Neuron (in vitro differentiated cells): ENCODE data around the gene FBXO46.
"Not testable (repeated sequence)": the region's sequence is repeated elsewhere in the genome, so short reads cannot be mapped to it uniquely, and the experiment has no call there.

Experiments used
- H2AFZ ChIP-seq: one replicate; pipeline ENCODE4 v1.6.1; 2013; ENCODE audit warnings: low read depth, mild to moderate bottlenecking, inconsistent platforms, low read length, moderate library complexity
- H3K27me3 ChIP-seq: one replicate; pipeline ENCODE4 v1.6.1; 2013; ENCODE audit warnings: low read length; ENCODE audit not compliant: insufficient read depth
- H3K36me3 ChIP-seq: one replicate; pipeline ENCODE4 v1.6.1; 2013; ENCODE audit warnings: low read length; ENCODE audit not compliant: insufficient read depth
- H3K4me1 ChIP-seq: one replicate; pipeline ENCODE4 v1.6.1; 2013; ENCODE audit warnings: low read length; ENCODE audit not compliant: insufficient read depth
- H3K4me3 ChIP-seq: 2 replicates; pipeline ENCODE4 v1.5.1; 2013; ENCODE audit warnings: mild to moderate bottlenecking, low read length, moderate library complexity
- H3K9me3 ChIP-seq: one replicate; pipeline ENCODE4 v1.6.1; 2013; ENCODE audit warnings: low read length

The FBXO46 gene

GRCh38 chr19:45711851-45712698 is 18.6 kb downstream of the FBXO46 start:
- no peaks in the 10 kb centered on the region for H3K27me3 ChIP-seq
- H2AFZ ChIP-seq = no peak overlapping the region
- H3K4me1 ChIP-seq = peaks cover 10% of the 10 kb centered on the region
- no peak overlapping the region for H3K4me3 ChIP-seq
- peaks cover 25% of the 10 kb centered on the region for H3K36me3 ChIP-seq
- H3K9me3 ChIP-seq = no peaks in the 10 kb centered on the region

DNA sequence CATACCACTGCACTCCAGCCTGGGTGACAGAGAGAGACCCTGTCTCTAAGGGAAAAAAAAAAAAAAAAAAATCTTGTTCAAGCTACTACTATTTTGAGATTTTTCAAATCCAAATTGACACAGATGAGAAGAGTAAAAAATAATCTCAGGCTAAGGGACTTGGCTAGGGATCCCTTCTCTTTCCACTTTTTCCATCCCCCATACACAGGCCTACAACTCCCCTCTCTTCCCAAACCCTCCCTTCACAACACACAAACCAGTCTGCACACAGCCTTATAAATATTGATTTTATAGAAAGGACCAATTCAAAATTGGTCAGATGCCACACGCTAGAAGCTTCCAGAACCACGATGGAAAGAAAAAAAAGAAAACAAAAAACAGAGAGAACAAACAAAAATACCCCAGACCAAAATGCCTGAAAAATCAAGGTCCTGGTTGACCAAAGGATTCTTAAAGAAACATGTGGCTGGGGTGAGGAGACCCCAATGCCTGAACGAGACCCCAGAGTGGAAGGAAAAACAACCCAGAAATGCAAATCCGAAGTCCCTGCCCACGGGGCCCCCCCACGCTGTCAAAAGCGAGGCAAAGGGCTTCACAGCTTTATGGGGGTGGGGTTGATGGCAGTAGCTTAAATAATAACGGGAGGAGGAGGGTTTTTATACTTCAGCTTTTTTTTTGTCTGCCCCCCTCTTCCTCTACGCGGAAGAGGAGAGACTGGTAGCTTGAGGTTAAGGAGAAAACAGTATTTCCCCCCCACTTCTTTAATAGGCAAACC is 20.2 kb downstream of the FBXO46 start:
- Histone ChIP-seq H3K36me3 (peaks cover 25% of the 10 kb centered on the region), H3K27me3 (no peaks in the 10 kb centered on the region), H3K9me3 (no peaks in the 10 kb centered on the region), H3K4me1 (no peaks in the 10 kb centered on the region), H2AFZ (no peak overlapping the region), H3K4me3 (no peak overlapping the region)

DNA sequence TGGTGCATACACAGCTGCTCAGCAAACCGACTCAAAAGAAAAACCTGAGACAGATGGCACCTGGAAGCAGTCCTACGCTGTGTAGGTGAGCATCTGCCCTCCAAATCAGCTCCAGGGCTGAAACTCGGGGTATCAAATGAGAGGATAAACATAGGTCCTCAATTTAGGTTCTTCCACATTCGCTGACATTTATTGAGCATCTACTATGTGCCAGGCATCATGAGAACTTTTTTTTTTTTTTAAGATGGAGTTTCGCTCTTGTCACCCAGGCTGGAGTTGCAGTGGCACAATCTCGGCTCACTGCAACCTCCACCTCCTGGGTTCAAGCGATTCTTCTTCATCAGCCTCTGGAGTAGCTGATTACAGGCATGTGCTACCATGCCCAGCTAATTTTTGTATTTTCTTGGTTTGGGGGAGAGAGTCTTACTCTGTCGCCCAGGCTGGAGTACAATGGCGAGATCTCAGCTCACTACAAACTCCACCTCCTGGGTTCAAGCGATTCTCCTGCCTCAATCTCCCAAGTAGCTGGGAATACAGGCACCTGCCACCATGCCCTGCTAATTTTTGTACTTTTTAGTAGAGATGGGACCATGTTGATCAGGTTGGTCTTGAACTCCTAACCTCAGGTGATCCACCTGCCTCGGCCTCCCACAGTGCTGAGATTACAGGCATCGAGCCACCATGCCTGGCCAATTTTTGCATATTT is 24.8 kb downstream of the FBXO46 start:
- H3K36me3 ChIP-seq = peaks cover 23% of the 10 kb centered on the region
- no peaks in the 10 kb centered on the region for H3K9me3 ChIP-seq
- no peaks in the 10 kb centered on the region for H3K4me1 ChIP-seq
- H3K4me3 ChIP-seq = no peak overlapping the region
- no peak overlapping the region for H2AFZ ChIP-seq
- H3K27me3 ChIP-seq = no peaks in the 10 kb centered on the region

DNA sequence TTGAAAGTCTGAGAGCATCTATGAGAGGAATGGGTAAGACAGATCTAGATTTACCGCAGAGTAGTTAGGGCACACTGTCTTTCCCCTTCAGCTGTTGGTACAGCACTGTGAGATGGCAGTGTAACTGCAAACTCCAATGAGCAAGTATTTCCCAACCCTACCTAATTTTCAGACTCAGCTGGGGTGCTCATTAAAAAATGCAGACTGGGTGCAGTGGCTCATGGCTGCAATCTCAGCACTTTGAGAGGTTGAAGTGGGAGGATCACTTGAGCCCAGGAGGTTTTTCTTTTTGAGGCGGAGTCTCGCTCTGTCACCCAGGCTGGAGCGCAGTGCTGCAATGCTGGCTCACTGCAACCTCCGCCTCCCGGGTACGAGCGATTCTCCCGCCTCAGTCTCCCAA is 25.6 kb downstream of the FBXO46 start:
- no peaks in the 10 kb centered on the region for H3K9me3 ChIP-seq
- no peak overlapping the region for H2AFZ ChIP-seq
- peaks cover 23% of the 10 kb centered on the region for H3K36me3 ChIP-seq

GRCh38 chr19:45701676-45702075 is 29.0 kb downstream of the FBXO46 start:
- Histone ChIP-seq H3K36me3 (peaks cover 29% of the 10 kb centered on the region), H3K27me3 (no peaks in the 10 kb centered on the region), H3K4me1 (no peaks in the 10 kb centered on the region), H2AFZ (no peak overlapping the region), H3K9me3 (no peaks in the 10 kb centered on the region), H3K4me3 (no peak overlapping the region)

More for the DNA sequence above, 25.6 kb downstream of the FBXO46 start:
- no peak overlapping the region for H3K4me3 ChIP-seq
- no peaks in the 10 kb centered on the region for H3K4me1 ChIP-seq
- H3K27me3 ChIP-seq = no peaks in the 10 kb centered on the region

DNA sequence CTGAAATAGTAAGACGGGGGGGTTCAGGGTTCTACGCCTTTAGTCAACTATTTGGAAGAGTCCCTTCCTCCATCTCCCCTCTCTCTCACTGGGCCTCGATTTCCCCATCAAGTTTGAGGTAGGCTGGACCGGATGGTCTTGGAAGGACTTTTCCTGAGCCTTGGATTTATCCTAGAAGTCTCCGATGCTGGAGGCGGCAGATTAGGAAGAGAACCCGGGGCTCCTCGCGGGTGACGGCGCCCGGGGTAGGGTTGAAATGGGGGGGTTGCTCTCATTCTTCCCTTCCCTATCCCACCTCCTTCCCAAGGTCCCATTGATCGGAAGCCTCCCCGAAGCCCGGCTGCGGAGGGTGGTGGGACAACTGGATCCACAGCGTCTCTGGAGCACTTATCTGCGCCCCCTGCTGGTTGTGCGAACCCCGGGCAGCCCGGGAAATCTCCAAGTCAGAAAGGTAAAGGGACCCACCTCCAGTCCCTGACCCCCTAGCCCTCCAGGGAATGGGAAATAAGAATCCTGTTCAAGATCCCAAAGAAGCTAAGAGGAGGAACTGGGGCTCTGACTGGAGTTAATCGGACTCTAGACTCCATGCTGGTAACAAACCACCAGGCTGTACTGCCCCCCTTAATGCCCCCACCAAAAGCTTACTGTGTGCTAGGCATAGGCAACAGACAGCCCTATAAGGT is 37.4 kb downstream of the FBXO46 start:
- Histone ChIP-seq H3K27me3 (no peaks in the 10 kb centered on the region), H3K4me3 (peak overlapping the region; percentile 68), H3K4me1 (peaks cover 5% of the 10 kb centered on the region), H3K36me3 (peaks cover 17% of the 10 kb centered on the region), H2AFZ (peak overlapping the region; percentile 65), H3K9me3 (no peaks in the 10 kb centered on the region)

- Histone ChIP-seq H3K27me3 (no peaks in the 10 kb centered on the region), H3K4me1 (peaks cover 5% of the 10 kb centered on the region), H3K9me3 (no peaks in the 10 kb centered on the region), H3K36me3 (peaks cover 23% of the 10 kb centered on the region), H3K4me3 (peak within 1 kb of the TSS; percentile 68), H2AFZ (peak within 1 kb of the TSS; percentile 65)
These were observed 38.2 kb downstream of the FBXO46 start, which contains the start of gene QPCTL for GRCh38 chr19:45692187-45693105. QPCTL (plus strand) TSS chr19:45692666; CDS start chr19:45692704, 38 bp downstream.

DNA sequence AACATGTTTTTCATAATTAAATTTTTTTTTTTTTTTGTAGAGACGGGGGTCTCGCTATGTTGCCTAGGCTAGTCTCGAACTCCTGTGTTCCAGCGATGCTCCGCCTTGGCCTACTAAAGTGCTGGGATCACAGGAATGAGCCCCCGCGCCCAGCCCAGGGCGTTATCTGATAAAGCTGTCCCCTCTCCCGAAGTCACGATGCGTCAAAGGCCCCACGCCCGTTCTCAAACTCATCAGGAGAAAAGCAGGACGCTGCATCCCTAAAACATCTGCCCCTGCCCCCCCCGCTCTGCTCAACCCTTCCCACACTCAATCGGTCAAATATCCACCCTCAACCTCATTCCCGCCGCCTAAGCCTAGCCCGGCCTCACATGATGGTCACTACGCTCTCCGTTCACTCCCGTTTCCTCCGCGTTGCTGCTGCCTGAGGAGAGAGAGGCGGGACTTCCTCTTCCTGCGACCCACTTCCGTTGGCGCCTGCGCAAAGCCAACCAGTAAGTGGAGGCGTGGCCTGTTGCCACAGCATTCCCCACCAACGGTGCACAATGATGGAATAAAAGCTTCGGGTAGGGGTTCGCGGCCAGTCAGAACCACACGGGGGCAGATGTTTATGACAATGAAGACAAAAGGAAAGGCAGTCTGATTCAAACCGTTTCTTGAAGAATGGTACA is 39.0 kb downstream of the FBXO46 start, which contains the start of gene SNRPD2:
Gene SNRPD2, minus strand, starts transcription at position 438 of the 671 bp plus-strand sequence. Its CDS starts 65 bp downstream, at position 373.
- H3K27me3 ChIP-seq = no peaks in the 10 kb centered on the region
- H3K36me3 ChIP-seq = peaks cover 28% of the 10 kb centered on the region
- peaks cover 5% of the 10 kb centered on the region for H3K4me1 ChIP-seq
- H3K4me3 ChIP-seq = peak within 1 kb of the TSS; percentile 68
- peak within 1 kb of the TSS; percentile 65 for H2AFZ ChIP-seq
- no peaks in the 10 kb centered on the region for H3K9me3 ChIP-seq

- H3K36me3 ChIP-seq = peaks cover 38% of the 10 kb centered on the region
- peaks cover 5% of the 10 kb centered on the region for H3K4me1 ChIP-seq
- H3K27me3 ChIP-seq = no peaks in the 10 kb centered on the region
- H2AFZ ChIP-seq = no peak overlapping the region
- no peaks in the 10 kb centered on the region for H3K9me3 ChIP-seq
- no peak overlapping the region for H3K4me3 ChIP-seq
These were observed 43.1 kb downstream of the FBXO46 start for GRCh38 chr19:45687599-45687998.

DNA sequence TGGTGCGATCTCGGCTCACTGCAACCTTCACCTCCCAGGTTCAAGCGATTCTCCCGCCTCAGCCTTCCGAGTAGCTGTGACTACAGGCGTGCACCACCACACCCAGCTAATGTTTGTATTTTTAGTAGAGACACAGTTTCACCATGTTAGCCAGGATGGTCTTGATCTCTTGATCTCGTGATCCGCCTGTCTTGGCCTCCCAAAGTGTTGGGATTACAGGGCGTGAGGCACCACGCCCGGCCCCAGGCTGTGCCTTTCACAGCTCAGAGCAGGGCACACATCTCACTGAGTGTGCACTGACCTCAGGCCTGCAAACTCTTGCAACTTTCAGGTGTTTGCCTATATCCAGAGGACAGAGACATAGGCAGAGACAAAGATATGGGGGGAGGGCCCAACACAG is 45.7 kb downstream of the FBXO46 start:
- H3K4me3 ChIP-seq, H2AFZ ChIP-seq, H3K4me1 ChIP-seq, H3K27me3 ChIP-seq, H3K9me3 ChIP-seq: not testable (repeated sequence)
- peaks cover 38% of the 10 kb centered on the region for H3K36me3 ChIP-seq

GRCh38 chr19:45682908-45683307 is 47.8 kb downstream of the FBXO46 start:
- Histone ChIP-seq H3K27me3 (peaks cover 10% of the 10 kb centered on the region), H3K4me3 (no peak overlapping the region), H3K36me3 (peaks cover 26% of the 10 kb centered on the region)

More at GRCh38 chr19:45682908-45683307, 47.8 kb downstream of the FBXO46 start:
- Histone ChIP-seq H3K4me1 (peaks cover under 1% of the 10 kb centered on the region), H3K9me3 (no peaks in the 10 kb centered on the region), H2AFZ (no peak overlapping the region)
